ENCODE results near the gene PAK5.

DNA sequence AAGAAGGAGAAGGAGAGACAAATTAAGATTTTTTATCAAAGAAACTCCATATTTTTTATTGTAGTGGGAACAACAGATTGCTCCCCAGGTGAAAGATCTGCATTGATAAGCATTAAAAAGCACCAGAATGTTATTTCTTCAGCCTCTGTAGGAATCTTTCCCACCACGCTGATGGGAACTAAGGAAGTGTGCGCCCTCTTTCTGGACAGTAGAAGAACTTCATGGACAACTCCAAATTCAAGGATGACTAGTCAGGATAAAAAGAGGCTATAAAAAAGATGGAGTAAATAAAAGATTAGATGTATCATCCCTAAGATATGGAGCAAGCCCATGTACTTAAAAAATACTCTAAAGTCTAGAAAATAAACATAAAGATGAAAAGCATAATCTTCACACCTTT is 45.8 kb upstream of the PAK5 start:
- TF ChIP-seq, protein P1, sequence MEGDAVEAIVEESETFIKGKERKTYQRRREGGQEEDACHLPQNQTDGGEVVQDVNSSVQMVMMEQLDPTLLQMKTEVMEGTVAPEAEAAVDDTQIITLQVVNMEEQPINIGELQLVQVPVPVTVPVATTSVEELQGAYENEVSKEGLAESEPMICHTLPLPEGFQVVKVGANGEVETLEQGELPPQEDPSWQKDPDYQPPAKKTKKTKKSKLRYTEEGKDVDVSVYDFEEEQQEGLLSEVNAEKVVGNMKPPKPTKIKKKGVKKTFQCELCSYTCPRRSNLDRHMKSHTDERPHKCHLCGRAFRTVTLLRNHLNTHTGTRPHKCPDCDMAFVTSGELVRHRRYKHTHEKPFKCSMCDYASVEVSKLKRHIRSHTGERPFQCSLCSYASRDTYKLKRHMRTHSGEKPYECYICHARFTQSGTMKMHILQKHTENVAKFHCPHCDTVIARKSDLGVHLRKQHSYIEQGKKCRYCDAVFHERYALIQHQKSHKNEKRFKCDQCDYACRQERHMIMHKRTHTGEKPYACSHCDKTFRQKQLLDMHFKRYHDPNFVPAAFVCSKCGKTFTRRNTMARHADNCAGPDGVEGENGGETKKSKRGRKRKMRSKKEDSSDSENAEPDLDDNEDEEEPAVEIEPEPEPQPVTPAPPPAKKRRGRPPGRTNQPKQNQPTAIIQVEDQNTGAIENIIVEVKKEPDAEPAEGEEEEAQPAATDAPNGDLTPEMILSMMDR (IDR thresholded peaks at IDR 0.05): no peak
- no peak for TF ChIP-seq POLR2A (IDR thresholded peaks at IDR 0.05)
